ENCODE measurements around the gene CPNE5. TPM values are rescaled to one million over a fixed set of nuclear protein-coding genes. Genes with fewer than 3 reads are reported as not detected.
A peak's percentile ranks its signal among the peaks of the same experiment; 100 is the strongest.

CPNE5 gene
- total RNA-seq, 3 donors from 2014 or later = 0.26 to 0.52 (median 0.28) TPM

- Mint-ChIP-seq H3K9me3 (no peaks in the 10 kb centered on the region), H3K27me3 (ENCODE audit: low read depth) (no peaks in the 10 kb centered on the region), H3K36me3 (ENCODE audit: insufficient read depth) (no peaks in the 10 kb centered on the region), H3K4me3 (no peak overlapping the region), H3K4me1 (ENCODE audit: low read depth) (peaks cover 18% of the 10 kb centered on the region)
- ATAC-seq (no peak), DNase-seq (no peak)
Observed at GRCh38 chr6:36699348-36699747, 139.9 kb downstream of the CPNE5 start.

GRCh38 chr6:36698871-36699271 is 140.4 kb downstream of the CPNE5 start:
- H3K27me3 Mint-ChIP-seq (ENCODE audit: low read depth) = no peaks in the 10 kb centered on the region
- H3K36me3 Mint-ChIP-seq (ENCODE audit: insufficient read depth) = no peaks in the 10 kb centered on the region
- no peak for DNase-seq
- no peaks in the 10 kb centered on the region for H3K9me3 Mint-ChIP-seq
- ATAC-seq = no peak
- H3K4me3 Mint-ChIP-seq = no peak overlapping the region
- peaks cover 18% of the 10 kb centered on the region for H3K4me1 Mint-ChIP-seq (ENCODE audit: low read depth)

DNA sequence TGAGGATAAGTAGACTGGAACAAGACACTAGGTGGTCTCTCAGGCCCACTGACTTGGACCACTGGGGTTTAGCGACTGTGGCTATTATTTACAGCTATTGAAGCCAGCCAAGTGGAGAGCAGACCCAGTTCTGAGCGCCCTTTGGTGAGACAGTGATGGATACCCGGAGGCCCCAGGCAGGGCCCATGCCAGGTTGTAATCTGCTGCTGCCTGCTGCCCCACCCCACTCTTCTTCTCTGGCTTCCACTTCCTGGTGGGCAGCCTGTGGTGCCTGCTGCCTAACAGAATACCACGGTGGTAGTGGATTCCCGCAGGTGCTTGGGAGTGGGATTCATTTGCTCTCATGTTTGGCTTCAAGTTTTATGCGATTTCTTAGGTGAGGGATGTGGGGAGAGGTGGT is 141.0 kb downstream of the CPNE5 start:
- ATAC-seq (no peak), DNase-seq (no peak)
- Mint-ChIP-seq H3K4me3 (no peak overlapping the region), H3K9me3 (no peaks in the 10 kb centered on the region), H3K27me3 (ENCODE audit: low read depth) (no peaks in the 10 kb centered on the region), H3K4me1 (ENCODE audit: low read depth) (peaks cover 20% of the 10 kb centered on the region), H3K36me3 (ENCODE audit: insufficient read depth) (no peaks in the 10 kb centered on the region)

DNA sequence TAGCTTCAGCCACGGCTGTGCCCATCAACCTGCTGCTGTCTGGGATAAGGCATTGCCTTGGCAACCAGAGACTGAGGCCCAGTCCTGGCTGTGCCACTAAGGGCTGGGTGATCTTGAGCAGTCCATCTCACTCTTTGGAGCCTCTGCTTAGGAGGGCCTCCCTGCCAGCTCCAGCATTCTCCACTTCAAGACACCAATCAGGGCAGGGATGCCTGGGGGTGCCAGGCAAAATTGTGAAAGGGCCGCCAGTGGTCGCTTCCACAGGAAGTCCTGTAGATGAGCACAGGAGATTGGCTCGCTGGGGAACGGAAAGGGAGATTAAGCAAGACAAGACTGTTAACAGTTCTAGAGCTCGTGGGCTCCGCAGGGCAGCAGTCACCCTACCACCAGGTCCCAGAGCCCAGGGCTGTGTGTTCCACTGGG is 141.8 kb downstream of the CPNE5 start, which contains the start of gene RAB44:
Gene RAB44 (plus strand): TSS at position 346 of the 423 bp plus-strand sequence. CDS start 6,410 bp downstream, outside the sequence.
- ATAC-seq (no peak), DNase-seq (no peak)

DNA sequence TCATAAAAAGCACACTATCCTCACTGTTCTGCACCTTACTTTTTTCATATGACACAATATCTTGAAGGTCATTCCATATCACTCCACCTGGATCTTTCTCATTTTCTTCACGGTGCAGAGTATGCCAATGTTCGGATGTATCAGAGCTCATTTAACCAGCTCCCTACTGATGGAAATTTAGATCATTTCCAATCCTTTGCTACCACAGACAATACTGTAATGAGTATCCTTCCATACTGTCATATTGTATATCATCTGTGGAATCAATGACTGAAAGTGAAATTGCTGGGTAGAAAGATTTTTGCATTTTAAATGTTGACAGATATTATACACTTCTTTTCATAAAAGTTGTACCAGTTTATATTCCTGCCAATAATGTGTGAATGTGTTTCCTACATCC is 143.8 kb downstream of the CPNE5 start:
- ATAC-seq (peak; percentile 74 to 77), DNase-seq (no peak)
- Mint-ChIP-seq H3K27me3 (ENCODE audit: low read depth) (no peaks in the 10 kb centered on the region), H3K36me3 (ENCODE audit: insufficient read depth) (no peaks in the 10 kb centered on the region), H3K4me3 (no peak overlapping the region), H3K4me1 (ENCODE audit: low read depth) (peaks cover 40% of the 10 kb centered on the region), H3K9me3 (no peaks in the 10 kb centered on the region)

More for the DNA sequence above, 141.8 kb downstream of the CPNE5 start, which contains the start of gene RAB44:
- peaks cover 25% of the 10 kb centered on the region for H3K4me1 Mint-ChIP-seq (ENCODE audit: low read depth)
- H3K4me3 Mint-ChIP-seq = no peak within 1 kb of the TSS
- no peaks in the 10 kb centered on the region for H3K9me3 Mint-ChIP-seq
- no peaks in the 10 kb centered on the region for H3K27me3 Mint-ChIP-seq (ENCODE audit: low read depth)
- no peaks in the 10 kb centered on the region for H3K36me3 Mint-ChIP-seq (ENCODE audit: insufficient read depth)

- Mint-ChIP-seq H3K9me3 (no peaks in the 10 kb centered on the region), H3K36me3 (ENCODE audit: insufficient read depth) (no peaks in the 10 kb centered on the region), H3K27me3 (ENCODE audit: low read depth) (no peaks in the 10 kb centered on the region), H3K4me1 (ENCODE audit: low read depth) (peaks cover 40% of the 10 kb centered on the region), H3K4me3 (no peak overlapping the region)
- no peak for DNase-seq
- ATAC-seq = no peak
Observed at GRCh38 chr6:36694616-36695015, 144.6 kb downstream of the CPNE5 start.

- ATAC-seq (no peak), DNase-seq (no peak)
- Mint-ChIP-seq H3K9me3 (no peaks in the 10 kb centered on the region), H3K27me3 (ENCODE audit: low read depth) (no peaks in the 10 kb centered on the region), H3K4me3 (no peak overlapping the region), H3K4me1 (ENCODE audit: low read depth) (peaks cover 40% of the 10 kb centered on the region), H3K36me3 (ENCODE audit: insufficient read depth) (no peaks in the 10 kb centered on the region)
Observed at GRCh38 chr6:36692861-36693702, 146.2 kb downstream of the CPNE5 start.

DNA sequence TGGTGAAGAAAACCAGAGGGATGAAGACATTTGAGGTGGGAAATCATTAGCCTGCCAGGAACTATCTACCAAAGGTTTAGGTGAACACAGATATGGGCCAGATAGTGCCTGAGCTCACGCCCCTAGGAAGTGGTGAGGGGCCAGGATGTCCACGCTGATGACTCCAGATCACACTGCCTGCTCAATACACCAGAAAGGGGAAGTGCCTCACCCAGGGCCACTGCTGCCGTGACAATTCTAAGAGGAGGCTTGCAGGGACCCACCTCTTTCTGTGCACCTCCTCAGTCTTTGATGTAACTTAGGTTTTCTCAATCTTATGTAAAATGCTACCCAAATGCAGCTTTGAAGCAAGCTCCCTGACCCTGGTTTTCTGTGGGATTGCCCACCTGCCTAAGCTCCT is 147.0 kb downstream of the CPNE5 start:
- no peaks in the 10 kb centered on the region for H3K36me3 Mint-ChIP-seq (ENCODE audit: insufficient read depth)
- peaks cover 40% of the 10 kb centered on the region for H3K4me1 Mint-ChIP-seq (ENCODE audit: low read depth)
- ATAC-seq = peak; percentile 49 to 54
- H3K9me3 Mint-ChIP-seq = no peaks in the 10 kb centered on the region
- no peaks in the 10 kb centered on the region for H3K27me3 Mint-ChIP-seq (ENCODE audit: low read depth)
- no peak for DNase-seq
- no peak overlapping the region for H3K4me3 Mint-ChIP-seq

GRCh38 chr6:36691612-36692011 is 147.6 kb downstream of the CPNE5 start:
- Mint-ChIP-seq H3K4me3 (no peak overlapping the region), H3K36me3 (ENCODE audit: insufficient read depth) (peaks cover 2% of the 10 kb centered on the region), H3K27me3 (ENCODE audit: low read depth) (no peaks in the 10 kb centered on the region), H3K9me3 (no peaks in the 10 kb centered on the region), H3K4me1 (ENCODE audit: low read depth) (peaks cover 36% of the 10 kb centered on the region)
- no peak for ATAC-seq
- no peak for DNase-seq

DNA sequence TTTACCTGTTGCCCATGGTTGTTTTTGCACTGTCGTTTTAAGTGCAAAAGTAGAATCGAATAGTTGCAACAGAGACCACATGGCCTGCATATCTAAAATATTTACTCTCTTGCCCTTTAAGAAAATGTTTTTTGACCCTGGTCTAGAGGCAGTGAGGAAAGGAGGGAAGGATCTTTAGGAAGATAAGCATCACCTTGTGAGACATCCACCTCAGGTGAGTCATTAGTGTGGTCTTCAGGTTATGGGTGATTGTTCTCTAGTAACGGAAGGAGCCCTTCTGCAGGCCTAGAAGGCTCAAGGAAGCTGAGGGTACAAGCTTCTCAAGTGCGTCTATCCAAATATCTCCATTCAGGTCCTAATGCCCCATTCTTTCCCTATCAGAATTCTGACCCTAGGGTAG is 148.2 kb downstream of the CPNE5 start:
- H3K4me1 Mint-ChIP-seq (ENCODE audit: low read depth) = peaks cover 32% of the 10 kb centered on the region
- peak in 1 of 2 donors; percentile 26 for ATAC-seq
- H3K4me3 Mint-ChIP-seq = no peak overlapping the region
- no peaks in the 10 kb centered on the region for H3K27me3 Mint-ChIP-seq (ENCODE audit: low read depth)
- H3K36me3 Mint-ChIP-seq (ENCODE audit: insufficient read depth) = peaks cover 3% of the 10 kb centered on the region
- no peak for DNase-seq
- no peaks in the 10 kb centered on the region for H3K9me3 Mint-ChIP-seq

Other genes with a start within 250 kb of the CPNE5 start
- 100 to 1,000 TPM; 751 to 800 (median 779) TPM for gene SRSF3, start 245.1 kb downstream of the CPNE5 start, total RNA-seq
- 10 to 100 TPM; 23.2 to 42.0 (median 28.3) TPM for gene CDKN1A, start 160.7 kb downstream of the CPNE5 start, total RNA-seq
- gene RAB44, start 141.6 kb downstream of the CPNE5 start, total RNA-seq = under 1 TPM in 2 of 3 donors, not detected in 1; 0.05 TPM
- 10 to 100 TPM; 79.9 to 82.7 (median 81.5) TPM for gene PPIL1, start 35.4 kb upstream of the CPNE5 start, total RNA-seq
- gene C6orf89, start 46.5 kb upstream of the CPNE5 start, total RNA-seq = 10 to 100 TPM; 27.2 to 27.7 (median 27.4) TPM
- gene PI16, start 115.3 kb upstream of the CPNE5 start, total RNA-seq = not detected
- 100 to 1,000 TPM; 100 to 104 (median 104) TPM for gene MTCH1, start 146.8 kb upstream of the CPNE5 start, total RNA-seq
- 1 to 10 TPM in 2 of 3 donors, under 1 TPM in 1; 0.87 to 1.5 (median 1.1) TPM for gene FGD2, start 166.2 kb upstream of the CPNE5 start, total RNA-seq

Data from activated T-cell treated with anti-CD3 and anti-CD28 coated beads, Interleukin-2, amount 50 U/mL, for 4 hours (primary cell).